NB4 (cell line): ENCODE data around the gene DPRX.

Experiments used
- DNase-seq: peaks from one replicate; pipeline ENCODE4 v3.0.0; 2010; ENCODE audit warnings: low read depth
- H3K4me3 ChIP-seq: one replicate; pipeline ENCODE4 v1.5.1; 2011; ENCODE audit warnings: mild to moderate bottlenecking, low read depth, low read length, moderate library complexity
- MYC ChIP-seq: IDR thresholded peaks from 2 replicates; pipeline ENCODE4 v1.6.1; 2011; ENCODE audit warnings: low read depth, low read length
- POLR2A ChIP-seq: IDR thresholded peaks from 2 replicates; pipeline ENCODE4 v1.6.1; 2011; ENCODE audit warnings: mild to moderate bottlenecking; ENCODE audit not compliant: insufficient read length; ENCODE audit errors: extremely low read depth
- TF ChIP-seq, protein P1 (sequence below): IDR thresholded peaks from one replicate; pipeline ENCODE4 v1.5.1; 2012; ENCODE audit warnings: low read depth, low read length
- TF ChIP-seq, protein P2 (sequence below): IDR thresholded peaks from 2 replicates; pipeline ENCODE4 v1.6.1; 2011; ENCODE audit warnings: low read depth, low read length

DPRX gene, protein sequence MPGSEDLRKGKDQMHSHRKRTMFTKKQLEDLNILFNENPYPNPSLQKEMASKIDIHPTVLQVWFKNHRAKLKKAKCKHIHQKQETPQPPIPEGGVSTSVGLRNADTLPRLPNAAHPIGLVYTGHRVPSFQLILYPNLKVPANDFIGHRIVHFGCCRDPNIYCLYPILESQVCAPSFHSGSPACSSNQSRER

DNA sequence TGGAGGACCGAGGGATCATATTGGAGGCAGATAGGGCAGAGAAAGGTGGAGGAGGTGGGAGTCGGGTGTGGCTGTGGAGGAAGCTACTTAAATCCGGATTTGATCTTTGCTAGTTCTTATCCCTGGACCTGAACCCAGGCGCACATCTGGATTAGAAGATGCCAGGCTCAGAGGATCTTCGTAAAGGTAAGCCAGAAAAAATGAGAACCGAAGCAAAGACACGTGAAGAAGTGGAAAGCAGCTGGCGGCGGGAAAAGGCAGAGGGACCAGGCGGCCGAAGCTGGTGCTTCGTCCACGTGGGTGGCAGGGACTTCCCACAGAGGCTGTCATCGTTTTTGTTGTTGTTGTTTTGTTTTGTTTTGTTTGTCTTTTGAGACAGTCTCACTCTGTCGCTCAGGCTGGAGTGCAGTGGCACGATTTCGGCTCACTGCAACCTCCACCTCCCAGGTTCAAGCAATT is at the start of gene DPRX:
DPRX (plus strand) TSS at position 51 of the 459 bp plus-strand sequence; CDS start at position 159, 108 bp downstream.
- TF ChIP-seq POLR2A (no peak), MYC (no peak)
- TF ChIP-seq, protein P1, sequence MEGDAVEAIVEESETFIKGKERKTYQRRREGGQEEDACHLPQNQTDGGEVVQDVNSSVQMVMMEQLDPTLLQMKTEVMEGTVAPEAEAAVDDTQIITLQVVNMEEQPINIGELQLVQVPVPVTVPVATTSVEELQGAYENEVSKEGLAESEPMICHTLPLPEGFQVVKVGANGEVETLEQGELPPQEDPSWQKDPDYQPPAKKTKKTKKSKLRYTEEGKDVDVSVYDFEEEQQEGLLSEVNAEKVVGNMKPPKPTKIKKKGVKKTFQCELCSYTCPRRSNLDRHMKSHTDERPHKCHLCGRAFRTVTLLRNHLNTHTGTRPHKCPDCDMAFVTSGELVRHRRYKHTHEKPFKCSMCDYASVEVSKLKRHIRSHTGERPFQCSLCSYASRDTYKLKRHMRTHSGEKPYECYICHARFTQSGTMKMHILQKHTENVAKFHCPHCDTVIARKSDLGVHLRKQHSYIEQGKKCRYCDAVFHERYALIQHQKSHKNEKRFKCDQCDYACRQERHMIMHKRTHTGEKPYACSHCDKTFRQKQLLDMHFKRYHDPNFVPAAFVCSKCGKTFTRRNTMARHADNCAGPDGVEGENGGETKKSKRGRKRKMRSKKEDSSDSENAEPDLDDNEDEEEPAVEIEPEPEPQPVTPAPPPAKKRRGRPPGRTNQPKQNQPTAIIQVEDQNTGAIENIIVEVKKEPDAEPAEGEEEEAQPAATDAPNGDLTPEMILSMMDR: no peak
- TF ChIP-seq, protein P2, sequence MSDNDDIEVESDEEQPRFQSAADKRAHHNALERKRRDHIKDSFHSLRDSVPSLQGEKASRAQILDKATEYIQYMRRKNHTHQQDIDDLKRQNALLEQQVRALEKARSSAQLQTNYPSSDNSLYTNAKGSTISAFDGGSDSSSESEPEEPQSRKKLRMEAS: no peak
- no peak within 1 kb of the TSS for H3K4me3 ChIP-seq
- DNase-seq: no peak

DNA sequence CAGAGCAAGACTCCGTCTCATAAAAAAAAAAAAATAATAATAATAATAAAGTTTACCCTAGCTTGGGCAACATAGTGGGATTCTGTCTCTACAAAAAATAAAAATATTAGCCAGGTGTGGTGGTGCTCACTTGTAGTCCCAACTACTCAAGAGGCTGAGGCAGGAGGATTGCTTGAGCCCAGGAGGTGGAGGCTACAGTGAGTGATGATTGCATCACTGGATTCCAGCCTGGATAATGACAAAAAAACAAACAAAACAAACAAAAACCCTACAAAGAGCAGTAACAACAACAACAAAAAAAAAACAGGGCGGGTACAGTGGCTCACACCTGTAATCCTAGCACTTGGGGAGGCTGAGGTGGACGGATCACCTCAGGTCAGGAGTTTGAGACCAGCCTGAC is 48.6 kb upstream of the DPRX start:
- TF ChIP-seq POLR2A (no peak), MYC (no peak)
- TF ChIP-seq, protein P2: no peak
- TF ChIP-seq, protein P1: no peak
- no peak for DNase-seq
- no peak overlapping the region for H3K4me3 ChIP-seq

DNA sequence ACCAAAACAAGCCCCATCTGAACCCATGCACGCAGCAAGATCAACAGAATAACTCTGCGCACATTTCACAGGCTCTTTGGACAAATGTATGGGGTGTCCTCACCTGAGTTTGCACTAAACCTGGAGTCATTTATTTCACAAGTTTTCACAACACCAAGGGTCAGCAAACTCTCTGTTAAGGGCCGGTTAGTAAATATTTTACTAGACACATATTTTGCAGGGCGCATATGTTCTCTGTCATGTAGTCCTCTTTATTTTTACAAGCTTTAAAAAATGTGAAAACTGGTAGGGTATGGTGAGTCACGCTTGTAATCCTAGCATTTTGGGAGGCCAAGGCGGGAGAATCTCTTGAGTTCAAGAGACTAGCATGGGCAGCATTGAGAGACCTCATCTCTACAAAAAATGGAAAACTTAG is 45.5 kb upstream of the DPRX start:
- no peak overlapping the region for H3K4me3 ChIP-seq
- TF ChIP-seq, protein P1: no peak
- TF ChIP-seq, protein P2: no peak
- no peak for TF ChIP-seq MYC
- TF ChIP-seq POLR2A: no peak
- DNase-seq: no peak

DNA sequence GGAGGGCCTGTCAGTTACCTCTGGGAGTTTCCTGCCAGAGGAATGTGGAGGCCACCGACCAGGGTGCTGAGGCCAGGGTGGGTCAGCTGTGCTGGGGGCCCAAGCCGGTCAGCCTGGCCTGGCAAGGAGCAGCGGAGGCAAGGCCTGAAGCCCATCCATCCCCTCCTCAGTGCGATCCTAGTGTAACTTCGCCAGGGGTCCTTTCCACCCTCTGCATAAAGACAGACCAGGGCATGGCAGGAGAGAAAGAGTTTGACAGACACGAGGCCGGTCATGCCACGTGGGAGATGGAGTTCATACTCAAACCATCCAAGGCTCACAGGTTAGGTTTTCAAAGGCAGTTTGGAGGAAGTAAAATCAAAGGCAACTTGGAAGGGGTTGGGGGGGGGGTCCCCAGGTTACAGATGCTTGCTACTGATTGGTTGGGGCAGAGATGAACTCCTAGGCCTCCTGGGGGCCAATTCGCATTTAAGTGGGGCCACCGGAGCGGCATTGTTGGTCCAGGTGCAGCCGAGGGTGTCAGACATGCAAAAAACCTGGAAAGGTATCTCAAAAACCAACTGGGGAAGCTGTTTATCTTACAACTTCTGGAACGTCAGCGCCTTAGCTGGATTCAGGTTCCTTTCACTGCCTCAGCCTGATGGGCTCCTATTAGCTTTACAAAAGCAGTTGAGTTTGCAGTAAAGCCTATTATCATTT is 36.8 kb upstream of the DPRX start:
- no peak overlapping the region for H3K4me3 ChIP-seq
- DNase-seq: no peak
- TF ChIP-seq, protein P1: no peak

DNA sequence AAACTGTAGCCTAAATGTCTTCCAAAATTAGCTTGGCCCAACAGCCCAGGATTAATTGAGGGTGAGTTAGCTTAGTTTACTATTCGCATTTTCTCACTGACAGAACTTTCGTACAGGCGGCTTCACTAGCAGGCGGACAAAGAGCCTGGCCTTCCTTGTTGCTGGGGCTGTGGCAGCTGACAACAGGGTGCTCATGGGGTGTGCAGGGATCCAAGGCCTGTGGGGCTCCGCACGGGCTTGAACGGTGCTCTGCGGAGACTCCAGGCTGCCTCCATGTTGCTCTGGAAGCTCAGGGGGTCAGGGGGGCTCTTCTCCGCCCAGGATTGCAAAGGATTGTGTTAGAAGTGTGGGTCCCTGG is 36.3 kb upstream of the DPRX start:
- DNase-seq: no peak
- TF ChIP-seq MYC (no peak), POLR2A (no peak)
- TF ChIP-seq, protein P1: no peak
- TF ChIP-seq, protein P2: no peak
- no peak overlapping the region for H3K4me3 ChIP-seq
